Heart left ventricle (tissue), 16 donors: Measurements from ENCODE around the gene LCN1. TPM values are rescaled to one million over a fixed set of nuclear protein-coding genes. Genes with fewer than 3 reads are reported as not detected.

Experiments used
- ATAC-seq, 4 donors: fragments of 200-7000 bp; cut with Tn5 transposase; one replicate each; pipeline ENCODE4 v1.9.1; 2020 to 2022; ENCODE audit warnings: moderate library complexity in 4 of 4, mild to moderate bottlenecking in 3 of 4, moderate number of reproducible peaks in 1 of 4
- DNase-seq, 5 donors: peaks; one replicate each; pipeline ENCODE4 v3.0.0-alpha.2; 2020
- H3K27ac ChIP-seq, 12 donors: fragments of 200-600 bp; sonication (generic) in 4 of 12; one replicate each; pipeline versions ENCODE4 v1.5.0 to v1.8.0; 2016 to 2022; ENCODE audit warnings: mild to moderate bottlenecking in 2 of 12
- H3K27me3 ChIP-seq, 9 donors: fragments of 200-600 bp; sonication (generic) in 2 of 9; one replicate each; pipeline versions ENCODE4 v1.5.1 to v1.8.0; 2016 to 2022; ENCODE audit warnings: mild to moderate bottlenecking in 3 of 9
- H3K36me3 ChIP-seq, 9 donors: fragments of 200-600 bp; sonication (generic) in 2 of 9; one replicate each; pipeline versions ENCODE4 v1.5.0 to v1.8.0; 2018 to 2022; ENCODE audit warnings: mild to moderate bottlenecking in 2 of 9
- H3K4me1 ChIP-seq, 12 donors: fragments of 200-600 bp; sonication (generic) in 4 of 12; one replicate each; pipeline versions ENCODE4 v1.5.0 to v1.8.0; 2016 to 2022; ENCODE audit warnings: mild to moderate bottlenecking in 3 of 12
- H3K4me3 ChIP-seq, 12 donors: fragments of 200-600 bp; sonication (generic) in 4 of 12; one replicate each; pipeline versions ENCODE4 v1.5.0 to v1.8.0; 2017 to 2022; ENCODE audit warnings: mild to moderate bottlenecking in 9 of 12, moderate library complexity in 4 of 12
- H3K9me3 ChIP-seq, 12 donors: fragments of 200-600 bp; sonication (generic) in 4 of 12; one replicate each; pipeline versions ENCODE4 v1.5.0 to v1.8.0; 2016 to 2022; ENCODE audit warnings: mild to moderate bottlenecking in 1 of 12
- POLR2A ChIP-seq, 2 donors: fragments of 450-650 bp; IDR thresholded peaks; one replicate each; pipeline ENCODE4 v1.6.1; 2017; ENCODE audit warnings: antibody characterized with exemption in 2 of 2, mild to moderate bottlenecking in 2 of 2, moderate library complexity in 2 of 2
- WGBS, 4 donors: extraction: QIAGEN DNeasy Blood & Tissue Kit in 2 of 4; methylation state at CpG; one replicate each; pipeline versions ENCODE4 v1.1.5 to v1.1.7; 2013 to 2018; 5-methylcytosine and 5-hydroxymethylcytosine counted together
- intact Hi-C, 10 donors: fragments of 100-400 bp; cut with DNase I; formaldehyde crosslinking; loops; one replicate each; pipeline versions ENCODE4 v1.11.1 to v1.14.2; 2022
- polyA plus RNA-seq, 2 donors: library from polyadenylated mRNA; stranded (reverse); fragments of 200-250 nt; gene quantifications; one replicate each; pipeline ENCODE4 v1.2.3, GENCODE V29; 2013
- total RNA-seq, 9 donors: library from RNA; depleted of rRNA in 2 of 9; stranded (reverse); fragments of >200 nt in 2 of 9; fragmentation: NEBNext Ultra II Directional in 3 of 9; extraction: Animal tissue kit (Norgen Biotek cat#: 25700) in 3 of 9; gene quantifications; one replicate each; pipeline versions ENCODE4 v1.1.0 to v1.2.4, GENCODE V29; 2016 to 2023
- TF ChIP-seq, protein P1 (sequence below), 12 donors: fragments of 200-600 bp; sonication (generic) in 4 of 12; IDR thresholded peaks; one replicate each; pipeline versions ENCODE4 v1.5.0 to v1.8.0; 2018 to 2022; ENCODE audit warnings: antibody characterized with exemption in 12 of 12, mild to moderate bottlenecking in 5 of 12
- donor health status: ischemic (EF 13 %, LVEDD 7.1; RV severe dilation, severe dysfunction).
- donor health status: healthy with polysubstance abuse.
- donor health status: DM: no; HTN: yes; CAD: no.
- donor health status: DM: no; HTN: no; CAD: no.
- donor health status: ischemic (EF 25% LVEDD 6.9; RV normal size, moderate dysfunction).
- donor health status: ischemic (EF 25% LVEDD 5.7; RV mildly dilated, moderate dysfunction).
- donor health status: healthy.
- donor health status: DM: yes; HTN: yes; CAD: no.
- donor health status: ischemic (EF 35%, LVEDD 5.7; RV mildly dilated, moderate dysfunction).
- donor health status: nonischemic (EF 11% LVEDD 7.7; RV severe dilation, severe dysfunction).
- donor health status: DM: yes; HTN: yes; CAD: no.
- donor health status: PGD.
- donor health status: ischemic (EF 29% LVEDD 5.4; RV normal size, mild dysfunction).
- donor health status: nonischemic (EF 23%, LVEDD 6.1; RV moderate dilation, normal function).

The LCN1 gene
- total and polyA plus RNA-seq, 11 donors, result 0.33 to 0.50 (median 0.37) TPM; not detected in 8

DNA sequence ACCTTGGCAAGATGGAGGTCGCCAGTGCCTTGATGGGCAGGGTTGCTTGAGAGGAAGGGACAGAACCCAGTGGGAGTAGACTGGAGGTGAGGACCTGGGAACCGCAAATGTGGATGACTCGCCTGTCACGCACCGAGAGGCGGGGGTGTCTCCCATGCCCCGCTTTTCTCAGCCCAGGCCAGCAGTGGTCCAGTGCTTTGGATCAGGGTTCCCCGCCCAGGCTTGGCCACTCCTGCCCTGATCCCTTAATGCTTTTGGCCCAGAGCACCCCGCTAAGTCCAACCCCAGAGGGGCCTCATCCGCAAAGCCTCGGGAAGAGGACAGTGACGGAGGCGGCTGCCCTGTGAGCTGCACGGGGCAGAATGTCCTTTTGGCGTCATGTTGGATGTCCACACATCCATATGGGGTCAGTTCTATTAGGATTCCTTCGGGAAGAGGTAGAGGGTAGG is 18.3 kb upstream of the LCN1 start:
- no peak overlapping the region for H3K4me3 ChIP-seq
- peaks cover 0 to 32% (median 27%) of the 10 kb centered on the region in 9 donors for H3K36me3 ChIP-seq
- peaks cover 6 to 33% (median 20%) of the 10 kb centered on the region in 12 donors for H3K4me1 ChIP-seq
- no peaks in the 10 kb centered on the region for H3K27me3 ChIP-seq
- H3K27ac ChIP-seq, result no peak overlapping the region
- ATAC-seq (no peak), DNase-seq (peak in 1 of 5 donors; percentile 29)
- TF ChIP-seq, protein P1, sequence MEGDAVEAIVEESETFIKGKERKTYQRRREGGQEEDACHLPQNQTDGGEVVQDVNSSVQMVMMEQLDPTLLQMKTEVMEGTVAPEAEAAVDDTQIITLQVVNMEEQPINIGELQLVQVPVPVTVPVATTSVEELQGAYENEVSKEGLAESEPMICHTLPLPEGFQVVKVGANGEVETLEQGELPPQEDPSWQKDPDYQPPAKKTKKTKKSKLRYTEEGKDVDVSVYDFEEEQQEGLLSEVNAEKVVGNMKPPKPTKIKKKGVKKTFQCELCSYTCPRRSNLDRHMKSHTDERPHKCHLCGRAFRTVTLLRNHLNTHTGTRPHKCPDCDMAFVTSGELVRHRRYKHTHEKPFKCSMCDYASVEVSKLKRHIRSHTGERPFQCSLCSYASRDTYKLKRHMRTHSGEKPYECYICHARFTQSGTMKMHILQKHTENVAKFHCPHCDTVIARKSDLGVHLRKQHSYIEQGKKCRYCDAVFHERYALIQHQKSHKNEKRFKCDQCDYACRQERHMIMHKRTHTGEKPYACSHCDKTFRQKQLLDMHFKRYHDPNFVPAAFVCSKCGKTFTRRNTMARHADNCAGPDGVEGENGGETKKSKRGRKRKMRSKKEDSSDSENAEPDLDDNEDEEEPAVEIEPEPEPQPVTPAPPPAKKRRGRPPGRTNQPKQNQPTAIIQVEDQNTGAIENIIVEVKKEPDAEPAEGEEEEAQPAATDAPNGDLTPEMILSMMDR (IDR thresholded peaks at IDR 0.05), result no peak
- no peak for TF ChIP-seq POLR2A (IDR thresholded peaks at IDR 0.05)
- 84 to 94% (median 90%) methylated on average over 14 to 16 of the region's 16 CpGs for WGBS, 4 donors
- intact Hi-C loops, result no loop called here
- no peaks in the 10 kb centered on the region for H3K9me3 ChIP-seq

- peaks cover 0 to 4% (median 0%) of the 10 kb centered on the region in 12 donors for H3K9me3 ChIP-seq
- ATAC-seq (no peak), DNase-seq (peak in 1 of 5 donors; percentile 48)
- no peak overlapping the region for H3K4me3 ChIP-seq
- no peak overlapping the region for H3K27ac ChIP-seq
- H3K36me3 ChIP-seq, result peaks cover 0 to 32% (median 27%) of the 10 kb centered on the region in 9 donors
- TF ChIP-seq POLR2A (IDR thresholded peaks at IDR 0.05), result no peak
- TF ChIP-seq, protein P1 (IDR thresholded peaks at IDR 0.05), result no peak
- H3K4me1 ChIP-seq, result peaks cover 6 to 33% (median 20%) of the 10 kb centered on the region in 12 donors
- 88 to 91% (median 91%) methylated on average over 35 to 41 of the region's 41 CpGs for WGBS, 4 donors
- no peaks in the 10 kb centered on the region for H3K27me3 ChIP-seq
- intact Hi-C loops, result no loop called here
Observed at GRCh38 chr9:135503371-135504261, 17.6 kb upstream of the LCN1 start.

GRCh38 chr9:135504262-135505243 is 16.7 kb upstream of the LCN1 start:
- intact Hi-C loops, result no loop called here
- ATAC-seq (peak in 1 of 4 donors; percentile 25), DNase-seq (peak; percentile 51 to 71 (median 61))
- Histone ChIP-seq H3K4me1 (peaks cover 6 to 29% (median 16%) of the 10 kb centered on the region in 12 donors), H3K27ac (no peak overlapping the region), H3K9me3 (peaks cover 0 to 13% (median 8%) of the 10 kb centered on the region in 12 donors), H3K27me3 (no peaks in the 10 kb centered on the region), H3K36me3 (peaks cover 0 to 32% (median 27%) of the 10 kb centered on the region in 9 donors), H3K4me3 (no peak overlapping the region)
- 69 to 76% (median 70%) methylated on average over 16 to 21 of the region's 21 CpGs for WGBS, 4 donors
- TF ChIP-seq, protein P1 (IDR thresholded peaks at IDR 0.05), result peak; percentile 56 to 79 (median 67)
- TF ChIP-seq POLR2A (IDR thresholded peaks at IDR 0.05), result no peak
